ENCODE data around the gene GLIS1.

Gene GLIS1

DNA sequence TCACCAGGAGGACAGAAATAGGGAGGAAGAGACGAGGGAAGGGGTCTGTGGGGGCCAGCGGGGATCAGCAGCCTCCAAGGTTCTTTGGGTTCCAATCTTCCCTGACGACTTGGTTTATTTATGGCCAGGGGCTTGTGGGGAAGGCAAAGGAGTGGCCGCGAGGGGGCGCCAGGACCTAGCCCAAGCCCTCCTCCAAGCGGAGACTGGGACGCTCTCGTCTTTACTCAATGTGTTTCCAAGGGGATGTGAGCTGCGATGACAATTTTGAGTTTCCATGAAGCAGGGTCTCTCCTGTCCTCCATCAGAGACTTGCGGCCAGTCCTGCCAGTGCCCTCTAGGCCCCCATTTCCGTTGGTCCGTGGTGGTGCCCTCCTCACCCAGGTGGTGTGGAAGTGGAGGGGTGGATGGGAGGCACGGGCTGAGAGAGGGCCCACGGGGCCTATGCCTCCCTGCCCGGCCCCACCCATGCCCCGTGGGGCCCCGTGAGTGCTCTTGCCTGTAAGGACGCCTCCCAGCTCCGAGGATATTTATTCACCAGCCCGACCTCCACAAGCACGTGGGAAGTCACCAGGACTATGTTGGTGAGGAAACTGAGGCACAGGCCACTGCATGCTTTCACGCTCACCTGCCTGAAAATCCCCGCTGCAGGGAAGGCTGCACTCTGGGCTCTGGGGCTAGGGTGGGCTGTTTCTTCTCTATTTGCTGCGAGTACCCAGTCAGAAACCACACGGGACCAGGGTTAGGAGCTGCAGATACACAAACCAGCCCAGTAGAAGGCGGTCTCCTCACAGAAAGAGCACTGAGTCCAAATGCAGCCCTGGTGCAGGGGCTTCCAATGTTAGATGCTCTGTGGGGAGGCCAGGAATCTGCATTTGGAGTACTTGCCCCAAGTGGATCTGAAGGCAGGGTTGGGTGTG, 253.2 kb downstream of the GLIS1 start:
- DNase-seq (ENCODE audit: low read depth) = peak; percentile 42

DNA sequence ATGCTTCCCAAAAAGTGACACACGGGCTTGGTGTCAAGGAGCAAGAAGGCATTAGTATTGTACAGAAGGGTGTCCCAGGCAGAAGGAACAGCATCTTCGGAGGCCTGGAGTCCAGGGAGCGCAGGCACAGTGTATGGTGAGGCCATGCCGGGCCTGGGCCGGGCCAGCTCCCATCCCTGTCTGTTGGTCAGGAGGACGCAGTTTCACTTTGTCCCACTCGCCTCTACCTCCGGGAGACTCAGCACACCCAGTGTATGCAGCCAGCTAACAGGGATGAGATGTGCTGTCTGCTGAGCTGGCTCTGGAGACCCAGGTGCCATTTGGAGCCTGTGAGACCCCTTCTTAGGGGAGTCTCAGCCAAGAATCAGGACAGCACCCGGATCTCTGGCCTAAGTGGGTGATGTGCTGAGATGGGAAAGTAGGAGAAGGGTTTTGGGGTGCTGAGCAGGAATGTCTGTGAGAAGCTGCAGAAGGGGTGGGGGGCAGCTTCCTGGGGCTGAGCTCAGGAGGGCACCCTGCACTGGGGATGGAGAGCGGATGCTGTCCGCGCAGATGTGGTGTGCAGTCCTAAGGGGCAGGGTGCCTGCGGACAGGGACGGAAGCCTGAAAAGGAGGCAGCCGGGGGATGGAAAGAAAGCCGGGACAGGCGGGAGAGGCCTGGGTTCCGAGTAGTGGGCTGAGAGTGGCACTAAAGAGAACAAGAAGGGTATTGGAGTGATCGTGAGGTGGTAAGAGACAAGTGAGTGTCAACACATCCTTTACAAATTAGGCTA, 254.1 kb downstream of the GLIS1 start:
- no peak for DNase-seq (ENCODE audit: low read depth)

DNA sequence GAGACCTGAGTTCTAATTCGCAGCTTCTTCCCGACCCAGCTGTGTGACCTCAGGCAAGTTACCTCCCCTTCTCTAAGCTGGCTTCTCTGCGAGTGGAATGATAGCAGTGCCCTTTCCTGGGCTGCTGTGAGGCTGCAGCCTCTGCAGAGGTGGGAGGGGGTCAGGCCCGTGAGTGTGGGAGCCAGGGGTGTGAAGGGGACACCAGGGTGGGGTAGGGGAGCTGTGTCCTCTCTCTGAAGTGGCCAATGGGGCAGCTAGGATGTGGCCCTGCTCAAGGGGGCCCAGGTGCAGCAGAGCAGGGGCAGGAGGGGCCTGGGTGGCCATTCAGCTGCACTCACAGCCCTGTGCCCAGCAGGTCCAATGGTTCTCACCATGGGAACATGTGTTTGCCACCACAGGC, 255.3 kb downstream of the GLIS1 start:
- no peak for DNase-seq (ENCODE audit: low read depth)

GRCh38 chr1:53483170-53483569, 255.8 kb downstream of the GLIS1 start:
- no peak for DNase-seq (ENCODE audit: low read depth)

DNA sequence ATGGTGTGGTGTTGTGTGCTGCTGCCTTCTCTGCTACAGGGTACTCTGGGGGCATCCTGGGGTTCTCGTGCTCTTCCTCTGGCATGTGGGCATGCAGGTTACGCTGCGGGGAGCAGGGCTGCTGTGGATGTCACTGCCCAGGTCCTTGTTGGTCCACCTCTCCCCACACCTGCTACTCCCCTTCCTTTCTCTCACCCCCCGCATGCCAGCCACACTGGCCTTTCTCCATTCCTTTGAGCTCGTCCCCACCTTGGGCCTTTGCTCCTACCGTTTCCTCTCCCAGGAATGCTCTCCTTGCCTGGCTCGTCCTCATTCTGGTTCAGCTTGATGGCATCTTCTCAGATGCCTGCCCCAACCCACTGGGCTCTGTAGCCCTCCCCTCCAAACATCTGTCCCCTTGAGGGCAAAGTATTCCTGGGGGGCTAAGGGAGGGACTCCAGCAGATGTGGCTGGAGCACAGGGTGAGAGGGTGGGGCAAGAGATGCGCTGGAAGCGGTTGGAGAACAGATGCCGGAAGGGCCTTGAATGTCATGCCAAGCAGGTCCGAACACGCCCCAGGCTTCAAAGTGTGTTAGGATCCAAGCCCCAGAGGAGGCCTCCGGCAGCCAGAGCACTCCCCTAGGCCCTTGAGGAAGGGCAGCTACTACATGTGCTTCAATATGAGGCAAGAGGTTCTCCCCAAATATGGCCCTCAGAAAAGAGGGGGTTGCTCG, 256.4 kb downstream of the GLIS1 start:
- no peak for DNase-seq (ENCODE audit: low read depth)

DNA sequence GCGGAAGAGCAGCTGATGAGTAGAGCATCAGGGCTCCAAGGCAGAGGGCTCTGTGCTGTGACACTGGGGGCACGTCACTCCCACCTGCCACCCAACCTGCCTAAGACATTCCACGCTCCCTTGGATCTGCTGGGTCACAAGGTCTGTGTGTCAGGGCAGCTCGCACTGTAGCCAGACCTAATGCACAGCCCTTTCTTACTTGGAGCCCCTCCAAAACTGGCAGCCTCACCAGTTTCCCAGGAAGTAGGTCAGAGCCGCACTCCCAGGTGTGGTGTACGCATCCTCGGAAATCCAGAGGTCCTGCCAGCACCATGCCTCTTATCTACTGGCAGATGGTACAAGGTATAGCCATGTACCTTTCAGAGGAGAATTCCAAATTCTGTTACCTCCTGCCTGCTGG, 257.5 kb downstream of the GLIS1 start:
- DNase-seq (ENCODE audit: low read depth) = no peak

- DNase-seq (ENCODE audit: low read depth) = no peak
Observed at GRCh38 chr1:53480678-53481077, 258.3 kb downstream of the GLIS1 start.

- no peak for DNase-seq (ENCODE audit: low read depth)
Observed at GRCh38 chr1:53478502-53478818, 260.5 kb downstream of the GLIS1 start.

GRCh38 chr1:53477651-53478501, 261.1 kb downstream of the GLIS1 start:
- DNase-seq (ENCODE audit: low read depth) = no peak

- DNase-seq (ENCODE audit: low read depth) = no peak
Observed at GRCh38 chr1:53476579-53476978, 262.4 kb downstream of the GLIS1 start.

- no peak for DNase-seq (ENCODE audit: low read depth)
Observed at GRCh38 chr1:53475664-53476063, 263.3 kb downstream of the GLIS1 start.

DNA sequence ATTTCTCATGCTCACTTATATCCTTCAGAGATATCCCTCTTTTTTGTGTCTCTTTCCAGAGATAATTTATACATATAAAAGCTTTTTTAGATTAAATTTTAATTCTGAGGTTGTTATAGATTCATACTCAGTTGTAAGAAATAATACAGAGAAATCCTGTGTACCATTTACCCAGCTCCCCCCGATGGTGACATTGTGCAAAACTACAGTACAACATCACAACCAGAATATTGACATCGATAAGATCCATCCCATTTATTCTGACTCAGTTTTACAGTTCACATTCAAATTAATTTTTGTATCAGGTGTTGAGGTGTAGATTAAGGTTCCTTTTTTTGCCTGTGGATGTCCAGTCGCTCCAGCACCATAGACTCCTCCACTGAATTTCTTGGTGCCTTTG, 265.5 kb downstream of the GLIS1 start:
- no peak for DNase-seq (ENCODE audit: low read depth)

DNA sequence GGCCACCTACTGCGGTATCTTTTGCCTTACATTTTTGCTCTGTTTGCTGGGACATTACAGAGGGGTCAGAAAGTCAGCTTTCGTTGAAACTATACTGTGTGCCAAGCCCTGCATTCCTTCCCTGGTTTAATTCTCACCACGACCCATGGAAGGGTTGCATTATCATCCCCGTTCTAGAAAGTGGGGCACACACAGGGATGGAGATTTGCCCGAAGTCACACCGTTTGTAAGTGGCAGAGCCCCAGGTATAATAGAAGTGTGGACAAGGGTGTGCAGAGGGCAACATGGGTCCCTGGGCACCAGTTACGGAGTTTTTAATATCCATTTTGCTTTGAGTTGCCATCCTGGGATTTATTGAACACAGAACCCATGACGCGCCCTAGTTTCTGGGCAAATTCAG, 268.0 kb downstream of the GLIS1 start:
- no peak for DNase-seq (ENCODE audit: low read depth)

DNA sequence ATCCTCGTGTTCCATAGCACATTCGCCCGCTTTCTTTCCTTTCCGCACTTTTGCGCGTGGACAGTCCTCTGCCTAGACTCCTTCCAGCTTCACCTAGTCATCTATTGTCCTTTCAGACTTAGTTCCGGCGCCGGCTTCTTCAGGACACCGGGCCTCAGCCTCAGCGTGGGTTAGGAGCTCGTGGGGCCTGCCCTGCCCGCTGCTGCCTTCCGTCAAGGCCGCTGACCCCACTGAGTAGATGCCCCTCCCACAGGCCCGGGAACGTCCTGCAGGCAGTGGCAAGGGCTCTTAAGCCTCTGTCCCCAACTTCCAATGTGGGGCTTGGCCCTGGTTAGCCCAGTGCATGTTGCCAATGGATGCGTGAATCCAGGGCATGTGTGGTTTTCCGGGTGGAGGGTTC, 268.4 kb downstream of the GLIS1 start:
- DNase-seq (ENCODE audit: low read depth) = no peak

GRCh38 chr1:53470155-53470554, 268.8 kb downstream of the GLIS1 start:
- DNase-seq (ENCODE audit: low read depth) = peak; percentile 59

DNA sequence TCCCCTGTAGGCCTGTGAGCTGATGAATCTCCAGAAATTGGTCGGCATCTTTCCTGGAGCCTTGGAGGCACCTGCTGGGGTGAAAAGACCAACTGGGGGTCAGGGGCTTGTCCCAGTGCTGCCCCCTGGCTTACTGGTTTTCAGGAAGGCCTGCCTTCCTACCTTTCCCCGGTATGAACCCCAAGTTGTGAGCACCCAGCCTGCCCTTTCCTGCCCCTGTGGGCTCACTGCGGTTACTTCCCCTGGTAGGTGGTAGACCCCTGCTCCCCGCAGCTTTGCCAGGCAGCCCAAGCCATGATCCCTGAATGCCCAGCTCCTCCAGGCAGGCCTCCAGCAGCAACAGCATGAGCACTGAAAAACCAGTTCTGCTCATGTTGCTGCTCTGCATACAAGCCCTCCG, 269.6 kb downstream of the GLIS1 start:
- DNase-seq (ENCODE audit: low read depth) = no peak

GRCh38 chr1:53468374-53468773, 270.6 kb downstream of the GLIS1 start:
- no peak for DNase-seq (ENCODE audit: low read depth)

- DNase-seq (ENCODE audit: low read depth) = no peak
Observed at GRCh38 chr1:53467391-53467790, 271.6 kb downstream of the GLIS1 start.

- no peak for DNase-seq (ENCODE audit: low read depth)
Observed at GRCh38 chr1:53465023-53465957, 273.7 kb downstream of the GLIS1 start.

DNA sequence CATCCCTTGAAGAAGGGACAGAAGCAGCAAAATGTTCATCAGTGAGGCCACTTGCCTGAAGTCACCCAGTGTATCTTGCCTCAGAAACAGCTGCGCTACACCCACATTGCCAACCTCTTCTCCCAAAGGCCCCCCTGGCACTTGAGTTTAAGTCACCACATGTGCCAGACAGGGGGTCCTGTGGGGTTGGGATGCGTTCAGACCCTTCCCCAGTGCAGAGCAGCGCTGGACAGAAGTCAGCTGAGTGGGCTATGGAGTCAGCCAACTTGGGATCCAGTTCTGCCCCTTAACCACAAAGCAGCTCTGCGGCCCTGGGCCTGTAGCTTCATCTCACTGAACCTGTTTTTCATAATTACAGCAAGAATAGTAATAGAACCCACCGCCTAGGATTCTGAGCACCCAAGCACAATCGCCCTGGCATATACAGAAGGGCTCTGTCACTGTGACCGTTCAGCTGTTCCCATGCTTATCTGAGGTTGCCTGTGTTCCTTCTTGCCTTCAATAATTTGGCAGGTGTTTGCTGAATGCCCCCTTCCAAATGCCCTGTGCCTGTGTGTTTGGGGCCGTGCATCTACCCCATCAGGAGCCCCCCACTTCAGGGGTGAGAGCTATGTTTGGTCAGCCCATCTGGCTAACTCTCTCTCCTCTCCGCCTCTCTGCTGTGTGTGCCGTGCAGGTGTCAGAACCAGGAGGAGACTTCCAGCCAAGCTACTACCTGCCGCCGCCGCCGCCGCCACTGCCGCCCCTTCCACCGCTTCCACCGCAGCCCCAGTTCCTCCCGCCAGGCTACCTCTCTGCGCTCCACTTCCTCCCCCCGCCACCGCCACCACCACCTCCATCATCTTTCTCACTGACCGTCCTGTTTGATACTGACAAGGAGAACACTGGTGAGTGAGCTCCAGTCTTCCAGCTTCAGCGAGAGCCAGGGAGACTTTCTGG, 274.7 kb downstream of the GLIS1 start:
- DNase-seq (ENCODE audit: low read depth) = no peak
